NOMO-1 treated with dmso at 0.1 percent for 144 hours (cell line): ENCODE measurements around the gene APBA2.

Source experiments
- DNase-seq: peaks from one replicate; lab custom pipeline; 2025; ENCODE audit not compliant: unreplicated experiment; lab: John Stamatoyannopoulos, UW

APBA2 gene

DNA sequence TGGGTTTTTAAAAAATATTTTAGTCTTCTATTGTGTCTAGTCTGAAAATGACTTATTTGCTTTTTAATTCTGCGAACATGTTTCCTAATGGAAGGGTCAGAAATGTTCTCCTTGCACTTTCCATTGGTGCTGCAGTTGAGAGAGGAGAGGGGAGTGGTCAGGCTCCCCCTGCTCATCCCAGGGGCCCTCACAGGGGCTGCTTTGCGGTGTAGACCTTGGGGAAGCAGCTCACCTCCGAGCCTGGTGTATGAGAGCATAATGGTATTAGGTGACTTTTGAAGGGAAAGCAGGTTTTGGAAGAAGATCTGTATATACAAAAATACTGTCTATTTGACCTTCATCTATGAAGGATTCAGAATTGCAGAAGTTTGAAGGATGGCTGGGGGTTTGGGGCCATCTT, 28.3 kb downstream of the APBA2 start:
- no peak for DNase-seq

- DNase-seq = no peak
Observed at GRCh38 chr15:28914483-28915023, 28.8 kb downstream of the APBA2 start.

DNA sequence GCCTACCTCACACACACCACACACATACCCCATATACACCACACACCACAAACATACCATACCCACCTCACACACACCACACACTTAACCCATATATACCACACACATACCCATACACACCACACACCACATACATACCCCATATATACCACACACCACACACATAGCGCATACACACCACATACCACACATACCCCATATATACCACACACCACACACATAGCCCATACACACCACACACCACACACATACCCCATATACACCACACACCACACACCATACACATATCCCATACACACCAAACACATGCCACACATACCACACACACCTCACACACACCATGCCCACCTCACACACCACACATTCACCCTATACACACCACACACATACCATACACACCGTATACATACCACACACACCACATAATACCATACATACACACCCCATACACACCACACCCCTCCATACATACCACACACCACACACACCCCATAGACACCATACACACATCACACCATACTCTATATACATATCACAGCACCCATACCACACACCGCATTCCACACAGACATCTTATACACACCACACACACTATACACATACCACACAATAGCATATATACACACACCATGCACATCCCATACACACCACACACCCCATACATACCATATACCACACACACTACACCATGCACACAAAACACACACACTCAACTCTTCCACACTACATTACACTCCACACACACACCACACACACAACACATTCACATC, 29.5 kb downstream of the APBA2 start:
- no peak for DNase-seq

DNA sequence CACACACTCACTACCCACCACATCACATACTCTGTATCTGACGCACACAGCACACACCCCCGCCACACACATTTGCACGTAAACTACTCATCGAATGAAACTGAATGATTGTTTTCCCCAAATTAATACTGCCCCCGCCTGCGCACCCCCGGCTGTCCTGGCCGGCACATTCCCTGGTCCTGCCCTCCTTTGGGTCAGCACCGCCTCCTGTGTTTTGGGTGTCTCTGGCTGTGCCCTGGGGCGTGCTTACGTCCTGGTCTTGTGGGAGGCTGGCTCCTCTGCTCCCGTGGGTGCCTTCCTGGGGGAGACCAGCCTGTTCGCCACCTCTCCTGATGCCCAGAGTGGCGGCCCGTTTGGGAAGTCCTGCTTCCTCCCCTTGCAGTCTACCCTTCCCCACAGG, 30.2 kb downstream of the APBA2 start:
- no peak for DNase-seq

GRCh38 chr15:28917791-28918140, 32.0 kb downstream of the APBA2 start:
- DNase-seq = no peak

GRCh38 chr15:28918141-28918983, 32.6 kb downstream of the APBA2 start:
- no peak for DNase-seq

DNA sequence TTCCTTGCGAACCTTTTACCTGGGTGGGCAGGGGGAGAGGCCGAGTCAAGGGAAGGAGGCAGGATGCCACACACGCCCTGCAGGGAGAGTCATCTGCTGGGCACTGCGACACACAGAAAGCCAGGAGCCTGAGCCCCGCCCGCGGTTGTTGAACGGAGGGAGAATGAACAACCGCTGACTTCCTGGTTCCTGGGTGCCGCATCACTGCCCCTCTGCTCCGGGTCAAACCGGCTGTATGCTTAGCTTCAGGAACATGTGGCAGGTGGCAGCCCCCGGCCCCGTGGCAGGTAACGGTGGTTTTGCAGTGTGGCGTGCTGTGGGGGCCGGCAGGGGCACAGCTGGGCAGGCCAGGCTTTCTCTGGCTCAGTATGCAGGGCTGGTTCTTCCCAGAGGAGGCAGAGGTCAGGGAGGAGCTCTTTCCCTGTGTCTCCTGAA, 33.4 kb downstream of the APBA2 start:
- no peak for DNase-seq

GRCh38 chr15:28919679-28920655, 34.2 kb downstream of the APBA2 start:
- DNase-seq = no peak

DNA sequence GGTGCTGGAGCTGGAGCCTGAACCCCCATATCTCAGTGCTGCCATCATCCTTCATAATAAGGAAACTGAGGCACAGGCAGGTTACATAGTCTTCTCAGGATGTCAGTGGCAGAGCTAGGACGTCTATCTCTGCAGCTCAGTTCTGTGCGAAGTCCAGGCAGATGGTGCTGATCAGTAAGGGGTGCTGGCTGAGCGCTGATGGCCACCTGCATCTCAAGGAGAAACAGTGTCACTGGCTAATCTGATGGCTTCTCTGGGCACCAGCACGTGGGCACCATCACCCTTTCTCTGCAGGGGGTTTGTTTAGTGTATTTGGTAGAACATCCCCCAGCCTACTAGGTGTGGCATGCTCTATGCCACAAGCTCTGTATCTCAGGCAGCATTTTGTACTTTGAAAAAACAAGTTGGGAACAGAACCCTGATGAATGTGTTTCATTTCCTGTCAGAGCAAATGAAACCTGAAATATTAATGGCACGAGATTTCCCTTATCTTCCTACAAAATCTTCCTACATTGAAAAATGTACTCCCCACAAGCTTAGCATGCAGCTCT, 35.1 kb downstream of the APBA2 start:
- DNase-seq = no peak

GRCh38 chr15:28921336-28921735, 35.6 kb downstream of the APBA2 start:
- no peak for DNase-seq

DNA sequence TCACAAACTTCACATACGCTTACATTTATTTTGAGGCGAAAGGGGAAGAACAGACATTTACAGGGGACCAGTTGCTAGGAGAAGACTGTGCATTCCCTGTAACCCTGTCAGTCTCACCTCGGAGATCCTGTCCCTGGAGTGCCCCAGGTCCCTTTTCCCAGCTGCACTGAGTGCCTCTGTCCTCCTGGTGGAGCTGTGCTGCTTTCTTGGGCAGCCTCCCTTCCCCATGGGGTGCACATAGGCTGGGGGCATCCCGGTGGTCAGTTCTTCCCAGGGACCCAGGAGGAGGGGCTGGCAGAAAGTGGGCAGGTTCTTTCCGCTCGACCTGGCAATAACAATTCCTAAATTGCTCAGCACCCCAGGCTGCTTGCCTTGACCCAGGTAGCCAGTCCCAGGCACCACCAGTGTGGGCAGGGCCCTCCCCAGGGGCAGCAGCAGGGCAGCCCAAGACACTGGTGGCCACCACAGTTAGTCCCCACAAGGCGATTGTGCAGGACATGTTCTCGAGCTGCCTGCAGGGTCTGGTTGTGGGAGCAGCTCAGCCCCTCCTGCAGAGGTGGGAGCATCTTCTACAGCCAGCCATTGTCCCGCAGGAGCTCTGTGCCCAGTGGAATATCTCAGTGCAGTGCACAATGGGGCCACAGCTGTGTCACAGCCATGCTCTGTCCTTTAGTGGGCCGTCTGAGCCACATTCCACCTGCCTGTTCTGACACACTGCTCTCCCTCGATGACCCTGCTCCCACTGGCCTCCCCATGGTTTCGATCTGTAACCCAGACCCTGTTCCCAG, 36.3 kb downstream of the APBA2 start:
- no peak for DNase-seq

DNA sequence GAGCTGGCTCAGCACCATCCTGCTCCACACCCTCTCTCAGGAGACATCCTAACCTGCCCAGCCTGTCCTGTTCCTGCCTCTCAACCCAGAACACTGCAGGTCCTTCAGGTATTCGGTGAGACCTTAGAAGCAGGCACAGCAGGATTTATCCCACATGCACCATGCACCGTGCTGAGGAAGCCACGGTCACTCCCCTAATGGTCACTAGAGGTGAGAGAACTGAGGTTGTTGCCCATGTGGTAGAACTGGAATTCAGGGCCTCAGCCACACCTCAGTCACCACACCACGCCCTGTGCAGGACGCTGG, 36.9 kb downstream of the APBA2 start:
- no peak for DNase-seq

GRCh38 chr15:28923726-28924280, 38.0 kb downstream of the APBA2 start:
- DNase-seq = no peak

DNA sequence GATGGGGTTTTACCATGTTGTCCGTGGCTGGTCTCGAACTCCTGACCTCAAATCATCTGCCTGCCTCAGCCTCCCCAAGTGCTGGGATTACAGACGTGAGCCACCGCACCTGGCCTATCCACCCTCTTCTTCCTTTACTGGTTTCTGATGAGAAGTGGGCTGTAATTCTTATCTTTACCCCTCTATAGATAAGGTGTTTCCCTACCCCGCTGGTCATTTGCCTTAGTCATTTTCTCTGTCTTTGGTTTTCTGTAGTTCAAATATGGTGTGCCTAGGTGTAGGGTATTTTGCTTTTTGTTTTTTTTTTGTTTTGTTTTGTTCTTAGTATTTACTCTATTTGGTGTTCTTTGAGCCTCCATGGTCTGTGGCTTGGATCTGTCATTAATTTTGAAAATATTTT, 41.3 kb downstream of the APBA2 start:
- no peak for DNase-seq

- DNase-seq = no peak
Observed at GRCh38 chr15:28929200-28929599, 43.4 kb downstream of the APBA2 start.

DNA sequence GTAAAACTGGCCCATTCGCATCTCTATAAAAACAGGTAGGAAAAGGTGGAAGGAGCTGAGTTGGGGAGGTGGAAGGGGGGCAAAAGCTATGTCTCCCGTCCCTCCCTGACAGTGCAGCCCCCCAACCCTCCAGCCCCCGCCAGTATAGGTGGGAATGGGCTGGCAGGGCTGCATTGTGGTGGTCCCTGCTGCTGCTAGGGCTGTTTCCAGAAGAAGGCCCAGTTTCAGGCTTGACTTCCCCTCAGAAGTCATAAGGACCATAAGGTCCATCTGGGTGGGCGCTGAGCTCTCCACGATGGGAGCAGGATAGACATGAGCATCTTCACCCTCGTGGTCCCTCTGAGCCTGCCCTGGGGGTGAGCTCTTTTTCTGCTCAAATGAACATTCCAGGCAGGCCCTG, 44.2 kb downstream of the APBA2 start:
- DNase-seq = no peak

- DNase-seq = no peak
Observed at GRCh38 chr15:28930476-28931291, 44.9 kb downstream of the APBA2 start.

- DNase-seq = no peak
Observed at GRCh38 chr15:28931828-28932227, 46.1 kb downstream of the APBA2 start.

DNA sequence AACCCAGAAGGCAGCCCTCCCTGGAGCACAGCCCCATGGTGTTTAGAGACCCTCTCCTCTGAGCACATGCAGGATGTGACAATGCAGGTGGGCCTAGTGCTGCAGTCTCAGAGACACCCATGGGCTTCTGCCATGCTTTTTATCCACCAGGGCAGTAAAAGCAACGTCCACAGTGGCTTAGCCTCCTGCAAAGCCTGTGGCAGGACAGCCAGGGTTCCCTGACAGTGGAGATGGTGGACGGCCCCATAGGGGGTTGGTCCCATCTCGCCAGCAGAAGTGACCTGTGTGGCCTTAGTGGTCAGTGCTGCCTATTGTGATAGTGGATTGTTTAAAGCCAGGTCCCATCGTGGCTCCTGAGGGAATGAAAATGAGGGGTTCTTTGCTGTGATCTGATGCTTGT, 46.6 kb downstream of the APBA2 start:
- no peak for DNase-seq
